Kasumi-1 (cell line): ENCODE data around the gene CFHR4.
A peak's percentile ranks its signal among the peaks of the same experiment; 100 is the strongest.
"Not testable (repeated sequence)": the region's sequence is repeated elsewhere in the genome, so short reads cannot be mapped to it uniquely, and the experiment has no call there.

Experiments
- DNase-seq, 2 experiments: peaks; one replicate each; lab custom pipeline; 2025; lab: John Stamatoyannopoulos, UW

The CFHR4 gene

GRCh38 chr1:196887515-196888239 is at the start of gene CFHR4:
Gene CFHR4 (plus strand): TSS chr1:196888052. CDS start chr1:196888151, 99 bp downstream.
- DNase-seq, result no peak

DNA sequence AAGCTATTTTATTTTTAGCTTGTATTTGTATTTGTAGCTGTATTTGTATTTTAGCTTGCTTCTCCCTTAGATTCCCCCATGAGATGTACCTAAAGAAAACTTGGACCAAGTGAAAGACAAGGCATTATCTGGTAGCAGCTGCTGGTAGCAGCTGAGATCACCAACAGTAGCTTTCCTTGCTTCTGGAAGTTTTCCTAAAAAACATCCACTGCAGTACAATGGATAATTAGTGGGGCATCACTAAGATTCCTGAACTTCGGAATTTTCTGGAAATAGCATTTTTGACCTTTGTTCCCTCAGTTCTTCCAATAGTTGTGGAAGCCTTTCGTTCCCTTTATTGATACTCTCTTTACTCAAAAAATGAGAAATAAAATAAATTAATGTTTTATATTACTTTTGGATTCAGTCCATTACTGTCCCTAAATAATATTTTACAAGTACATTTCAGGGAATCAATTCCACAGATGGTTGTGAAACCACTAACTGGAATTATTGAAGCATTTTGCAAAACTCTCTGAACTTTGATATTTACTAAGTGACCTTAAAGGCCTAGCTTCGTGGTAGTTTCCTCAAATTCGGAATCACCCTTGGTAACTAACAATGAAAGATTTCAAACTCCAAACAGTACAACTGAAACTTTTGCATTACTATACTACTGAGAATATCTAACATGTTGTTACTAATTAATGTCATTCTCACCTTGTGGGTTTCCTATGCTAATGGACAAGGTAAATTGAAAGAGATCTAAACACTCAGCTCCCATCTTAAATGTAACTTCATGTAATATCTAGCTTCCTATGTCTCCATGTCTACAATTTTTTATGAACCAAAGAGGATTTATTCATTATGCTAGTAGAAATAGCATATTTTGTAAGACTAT is 38.0 kb upstream of the CFHR4 start:
- not testable (repeated sequence) for DNase-seq

GRCh38 chr1:196856053-196856452 is 31.8 kb upstream of the CFHR4 start:
- no peak for DNase-seq

GRCh38 chr1:196857188-196857587 is 30.7 kb upstream of the CFHR4 start:
- DNase-seq, result no peak

DNA sequence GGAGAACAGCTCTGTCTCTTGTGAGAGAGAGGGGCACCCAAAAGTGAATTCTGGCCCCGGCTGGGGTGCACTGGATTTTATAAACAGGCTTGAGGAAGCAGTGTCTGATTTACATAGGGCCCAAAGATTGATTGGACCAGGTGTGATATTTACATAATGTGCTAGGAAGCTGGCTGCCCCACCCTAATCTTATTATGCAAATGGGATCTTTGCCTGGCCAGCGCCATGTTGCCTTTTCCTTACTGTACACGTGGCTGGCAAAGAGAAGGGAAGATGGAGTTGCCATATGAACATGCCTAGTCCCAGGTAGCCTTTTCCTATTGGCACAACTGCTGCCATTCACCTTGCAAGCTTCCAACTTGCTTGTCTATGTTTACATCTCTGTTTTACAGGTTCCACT is 29.0 kb upstream of the CFHR4 start:
- DNase-seq, result no peak

- DNase-seq, result no peak
Measured at GRCh38 chr1:196860323-196860884, 27.4 kb upstream of the CFHR4 start.

DNA sequence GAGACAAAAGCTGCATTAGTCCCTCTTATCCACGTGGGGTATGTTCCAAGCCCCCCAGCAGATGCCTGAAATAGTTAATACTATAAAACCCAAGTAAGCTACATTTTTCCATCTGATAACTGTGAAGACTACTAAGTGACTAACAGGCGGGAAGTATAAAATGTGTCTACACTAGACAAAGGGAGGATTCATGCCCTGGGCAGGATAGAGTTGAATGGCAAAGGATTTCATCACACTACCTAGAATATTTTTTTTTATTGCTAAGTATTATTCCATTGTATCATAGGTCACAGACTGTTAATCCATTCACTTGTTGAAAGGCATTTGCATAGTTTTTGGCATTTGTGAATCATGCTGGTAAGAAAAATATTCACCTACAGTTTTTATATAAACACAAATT is 26.4 kb upstream of the CFHR4 start:
- no peak for DNase-seq

- DNase-seq, result no peak
Measured at GRCh38 chr1:196866974-196867373, 20.9 kb upstream of the CFHR4 start.

DNA sequence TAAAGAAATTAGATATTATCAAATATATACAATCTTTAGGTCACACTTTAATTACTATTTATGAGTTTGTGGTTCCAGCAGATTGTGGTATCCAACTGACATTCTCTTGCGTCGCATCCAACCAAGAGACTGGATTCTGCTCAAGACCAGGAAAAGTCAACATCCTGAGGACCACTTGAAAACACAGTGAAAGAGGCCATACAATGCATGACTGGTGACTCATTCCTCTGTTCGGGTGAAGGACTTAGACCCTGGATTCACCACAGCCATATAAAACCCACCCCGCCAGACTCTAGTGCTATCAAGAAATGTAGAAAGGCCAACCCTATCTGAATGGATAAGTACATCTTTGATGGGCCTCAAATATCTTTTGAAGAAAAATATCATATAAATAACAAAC is 14.5 kb upstream of the CFHR4 start:
- DNase-seq, result no peak

DNA sequence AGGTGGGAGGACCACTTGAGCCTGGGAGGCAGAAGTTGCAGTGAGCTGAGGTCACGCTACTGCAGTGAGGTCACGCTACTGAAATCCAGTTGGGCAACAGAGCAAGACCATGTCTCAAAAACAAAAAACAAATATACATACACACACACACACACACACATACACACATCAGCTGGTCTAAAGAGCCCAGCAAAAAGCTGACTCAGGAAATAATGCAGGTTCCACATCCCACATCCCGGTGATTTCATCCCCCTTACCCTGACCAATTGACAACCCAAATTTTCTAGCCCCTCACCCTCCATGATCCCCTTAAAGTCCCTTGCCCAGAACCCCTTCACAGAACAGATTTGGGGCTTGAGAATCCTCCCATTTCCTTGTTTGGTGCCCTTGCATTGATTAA is 11.9 kb upstream of the CFHR4 start:
- DNase-seq, result no peak

DNA sequence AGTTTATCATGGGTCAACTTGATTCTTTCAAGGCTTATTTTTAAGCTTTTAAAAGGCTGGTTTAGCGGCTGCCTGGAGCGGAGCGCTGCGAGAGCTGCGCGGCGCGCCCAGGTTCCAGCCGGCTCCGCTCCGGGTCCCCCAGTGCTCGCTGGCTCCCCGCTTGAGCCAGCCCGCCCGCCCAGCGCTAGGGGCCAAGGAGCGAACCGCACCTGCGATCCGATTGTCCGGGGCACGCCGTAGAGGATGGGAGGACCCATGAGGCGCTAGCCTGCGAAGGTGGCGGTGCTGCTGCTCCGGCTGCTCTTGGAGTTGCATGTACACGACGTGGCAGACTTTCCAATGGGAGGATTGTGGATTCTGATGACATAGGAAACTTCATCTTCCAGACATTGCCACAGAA is 9.9 kb upstream of the CFHR4 start:
- no peak for DNase-seq

- DNase-seq, result not testable (repeated sequence)
Measured at GRCh38 chr1:196886560-196886959, 1.3 kb upstream of the CFHR4 start.

- DNase-seq, result no peak
Measured at GRCh38 chr1:196890668-196891067, 2.8 kb downstream of the CFHR4 start.

DNA sequence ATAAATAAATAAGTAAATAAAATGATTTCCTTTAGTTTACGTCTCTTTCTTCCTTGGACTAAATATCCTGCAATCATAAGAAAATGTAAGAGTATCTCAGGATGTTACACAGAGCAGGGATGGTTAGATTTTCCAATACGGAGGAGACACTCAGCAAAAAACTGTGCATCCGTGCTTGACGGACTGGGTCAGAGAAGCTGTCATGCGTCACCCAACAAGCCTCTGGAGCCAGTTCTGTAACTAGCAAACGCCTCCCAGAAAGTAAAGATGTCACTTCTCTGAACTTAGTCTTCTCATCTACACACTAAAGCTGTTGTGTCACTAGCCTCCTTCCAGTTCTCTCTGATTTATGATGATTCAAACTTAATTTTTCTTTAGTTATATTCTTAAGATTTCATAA is 3.4 kb downstream of the CFHR4 start:
- no peak for DNase-seq

- no peak for DNase-seq
Measured at GRCh38 chr1:196896355-196896754, 8.5 kb downstream of the CFHR4 start.

- no peak for DNase-seq
Measured at GRCh38 chr1:196897158-196897828, 9.4 kb downstream of the CFHR4 start.

GRCh38 chr1:196902344-196902743 is 14.5 kb downstream of the CFHR4 start:
- DNase-seq, result no peak

- DNase-seq, result peak; percentile 10 to 23
Measured at GRCh38 chr1:196910215-196910614, 22.4 kb downstream of the CFHR4 start.

DNA sequence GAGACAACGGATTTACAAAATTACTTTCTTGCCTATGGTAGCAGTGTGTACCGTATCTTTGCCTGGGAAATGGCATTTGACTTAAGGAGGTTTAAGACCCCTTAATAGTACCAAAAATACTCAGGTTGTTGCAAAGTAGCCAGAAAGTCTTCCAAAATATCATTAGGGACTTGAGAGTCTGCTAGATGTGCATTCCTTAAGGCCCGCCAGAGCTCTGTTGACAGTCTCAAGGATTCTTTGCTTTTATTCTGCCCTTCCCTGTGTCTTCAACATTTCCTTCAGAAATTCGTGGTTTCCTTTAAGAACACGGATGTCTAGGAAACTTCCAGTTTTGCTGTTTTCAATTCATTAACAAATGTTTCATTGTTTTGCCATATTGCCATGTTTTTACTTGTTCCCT is 24.4 kb downstream of the CFHR4 start:
- DNase-seq, result not testable (repeated sequence)

- DNase-seq, result not testable (repeated sequence)
Measured at GRCh38 chr1:196926839-196927238, 39.0 kb downstream of the CFHR4 start.

GRCh38 chr1:196932853-196933252 is 45.0 kb downstream of the CFHR4 start:
- DNase-seq, result not testable (repeated sequence)

GRCh38 chr1:196933531-196934189 is 45.8 kb downstream of the CFHR4 start:
- DNase-seq, result no peak
